HG02852 (cell line): ENCODE measurements around the gene PHEX.
A peak's percentile ranks its signal among the peaks of the same experiment; 100 is the strongest.

Source experiments
- ATAC-seq: cut with Tn5 transposase; IDR thresholded peaks from one replicate; pipeline ENCODE4 v1.9.1; 2021; ENCODE audit warnings: mild to moderate bottlenecking, moderate library complexity; ENCODE audit not compliant: unreplicated experiment

Gene PHEX

GRCh38 chrX:22141047-22141730 lies 109.1 kb downstream of the PHEX start:
- ATAC-seq = no peak

GRCh38 chrX:22147214-22147613 lies 115.1 kb downstream of the PHEX start:
- no peak for ATAC-seq

- ATAC-seq = no peak
These were observed 115.8 kb downstream of the PHEX start for GRCh38 chrX:22147942-22148341.

- no peak for ATAC-seq
These were observed 116.4 kb downstream of the PHEX start for GRCh38 chrX:22148565-22148964.

GRCh38 chrX:22150371-22150770 lies 118.2 kb downstream of the PHEX start:
- ATAC-seq = no peak

GRCh38 chrX:22155126-22155525 lies 123.0 kb downstream of the PHEX start:
- no peak for ATAC-seq

GRCh38 chrX:22159071-22159470 lies 126.9 kb downstream of the PHEX start:
- ATAC-seq = no peak

- no peak for ATAC-seq
These were observed 131.2 kb downstream of the PHEX start for GRCh38 chrX:22163326-22163725.

- ATAC-seq = no peak
These were observed 132.8 kb downstream of the PHEX start for GRCh38 chrX:22164770-22165388.

- no peak for ATAC-seq
These were observed 133.8 kb downstream of the PHEX start for GRCh38 chrX:22165732-22166457.

GRCh38 chrX:22171287-22172060 lies 139.3 kb downstream of the PHEX start:
- no peak for ATAC-seq

- ATAC-seq = no peak
These were observed 141.8 kb downstream of the PHEX start for GRCh38 chrX:22173966-22174365.

- no peak for ATAC-seq
These were observed 145.9 kb downstream of the PHEX start for GRCh38 chrX:22177950-22178515.

- no peak for ATAC-seq
These were observed 152.0 kb downstream of the PHEX start for GRCh38 chrX:22184096-22184495.

GRCh38 chrX:22186165-22186564 lies 154.0 kb downstream of the PHEX start:
- ATAC-seq = no peak

GRCh38 chrX:22192419-22193060 lies 160.4 kb downstream of the PHEX start:
- peak; percentile 96 for ATAC-seq

- no peak for ATAC-seq
These were observed 161.9 kb downstream of the PHEX start for GRCh38 chrX:22193851-22194659.

GRCh38 chrX:22194660-22194945 lies 162.5 kb downstream of the PHEX start:
- no peak for ATAC-seq

- no peak for ATAC-seq
These were observed 164.0 kb downstream of the PHEX start for GRCh38 chrX:22196149-22196548.

GRCh38 chrX:22202251-22202650 lies 170.1 kb downstream of the PHEX start:
- no peak for ATAC-seq
